ENCODE measurements around the gene NXPH3.

Gene NXPH3

DNA sequence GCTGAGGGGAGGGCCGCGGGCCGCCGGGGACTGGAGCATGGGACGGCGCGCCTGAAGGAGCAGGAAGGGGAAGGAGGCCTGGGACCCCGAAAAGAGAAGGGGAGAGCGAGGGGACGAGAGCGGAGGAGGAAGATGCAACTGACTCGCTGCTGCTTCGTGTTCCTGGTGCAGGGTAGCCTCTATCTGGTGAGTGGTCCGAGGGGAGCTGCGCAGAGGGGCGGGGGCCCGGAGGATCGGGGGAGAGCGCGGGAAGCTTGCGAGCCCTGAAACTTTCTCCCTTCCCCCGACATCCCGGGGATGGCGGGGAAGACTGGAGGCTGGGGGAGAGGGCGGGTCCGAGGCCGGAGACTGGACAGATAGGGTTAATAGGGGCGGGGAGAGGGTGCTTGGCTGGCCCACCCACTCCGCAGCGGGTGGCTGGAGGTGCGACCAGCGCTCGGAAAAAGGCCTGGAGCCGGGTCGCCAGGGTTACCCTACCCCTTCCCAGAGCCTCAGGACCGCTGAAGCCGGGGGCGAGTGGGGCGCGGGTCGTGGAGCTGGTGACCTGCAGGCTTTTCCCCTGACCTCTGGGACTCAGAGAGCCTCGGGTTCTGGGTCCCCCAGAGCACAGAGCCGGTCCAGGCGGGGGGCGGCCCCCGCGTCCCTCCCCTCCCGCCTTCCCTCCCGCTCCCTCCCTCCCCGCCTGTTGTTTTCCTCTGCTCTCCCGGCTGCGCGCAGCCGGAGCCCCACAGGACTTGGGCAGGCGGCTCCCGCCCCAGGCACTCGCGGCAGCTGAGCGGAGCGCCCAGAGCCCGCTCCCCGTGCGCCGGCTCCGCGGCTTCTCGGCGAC is 631 bp downstream of the NXPH3 start:
- no peak for FAIRE-seq

GRCh38 chr17:49576917-49577649 is 1.4 kb downstream of the NXPH3 start:
- no peak for FAIRE-seq

- FAIRE-seq, result no peak
Observed at GRCh38 chr17:49577650-49577934, 1.9 kb downstream of the NXPH3 start.

- no peak for FAIRE-seq
Observed at GRCh38 chr17:49577963-49578362, 2.3 kb downstream of the NXPH3 start.

DNA sequence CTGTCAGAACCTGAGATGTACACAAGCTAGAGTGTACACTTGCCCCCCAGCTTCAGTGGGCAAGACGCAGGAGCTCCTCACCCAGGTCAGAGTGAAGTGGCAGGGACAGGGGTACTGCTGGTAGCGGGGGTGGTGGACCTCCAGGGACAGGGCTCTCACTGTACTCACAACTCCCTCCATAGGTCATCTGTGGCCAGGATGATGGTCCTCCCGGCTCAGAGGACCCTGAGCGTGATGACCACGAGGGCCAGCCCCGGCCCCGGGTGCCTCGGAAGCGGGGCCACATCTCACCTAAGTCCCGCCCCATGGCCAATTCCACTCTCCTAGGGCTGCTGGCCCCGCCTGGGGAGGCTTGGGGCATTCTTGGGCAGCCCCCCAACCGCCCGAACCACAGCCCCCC is 2.7 kb downstream of the NXPH3 start:
- FAIRE-seq, result no peak

- FAIRE-seq, result no peak
Observed at GRCh38 chr17:49578952-49579500, 3.4 kb downstream of the NXPH3 start.

DNA sequence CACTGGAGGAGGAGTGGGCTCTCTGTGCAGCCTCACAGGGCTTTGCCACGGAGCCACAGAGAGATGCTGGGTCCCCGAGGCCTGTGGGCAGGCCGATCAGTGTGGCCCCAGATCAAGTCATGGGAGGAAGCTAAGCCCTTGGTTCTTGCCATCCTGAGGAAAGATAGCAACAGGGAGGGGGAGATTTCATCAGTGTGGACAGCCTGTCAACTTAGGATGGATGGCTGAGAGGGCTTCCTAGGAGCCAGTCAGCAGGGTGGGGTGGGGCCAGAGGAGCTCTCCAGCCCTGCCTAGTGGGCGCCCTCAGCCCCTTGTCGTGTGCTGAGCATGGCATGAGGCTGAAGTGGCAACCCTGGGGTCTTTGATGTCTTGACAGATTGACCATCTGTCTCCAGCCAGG is 3.9 kb downstream of the NXPH3 start:
- no peak for FAIRE-seq

- FAIRE-seq, result no peak
Observed at GRCh38 chr17:49580055-49580721, 4.5 kb downstream of the NXPH3 start.

GRCh38 chr17:49580981-49581647 is 5.4 kb downstream of the NXPH3 start:
- FAIRE-seq, result no peak

DNA sequence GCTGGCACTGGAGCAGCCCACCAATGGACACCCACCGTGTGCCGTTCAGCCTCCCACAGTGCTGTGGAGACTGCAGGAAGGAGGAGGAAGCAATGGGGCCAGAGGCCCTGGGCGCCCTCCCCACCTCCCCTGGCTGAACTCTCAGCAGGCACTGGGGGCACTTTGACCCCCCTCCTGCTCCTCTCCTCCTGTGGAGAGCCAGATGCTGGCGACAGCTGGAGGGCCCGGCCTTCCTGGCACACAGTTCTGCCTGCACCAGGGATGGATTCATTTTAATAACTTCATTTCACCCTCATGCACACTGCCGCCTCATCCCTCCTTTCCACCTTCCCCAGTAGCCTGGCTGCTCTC is 6.0 kb downstream of the NXPH3 start:
- FAIRE-seq, result no peak

DNA sequence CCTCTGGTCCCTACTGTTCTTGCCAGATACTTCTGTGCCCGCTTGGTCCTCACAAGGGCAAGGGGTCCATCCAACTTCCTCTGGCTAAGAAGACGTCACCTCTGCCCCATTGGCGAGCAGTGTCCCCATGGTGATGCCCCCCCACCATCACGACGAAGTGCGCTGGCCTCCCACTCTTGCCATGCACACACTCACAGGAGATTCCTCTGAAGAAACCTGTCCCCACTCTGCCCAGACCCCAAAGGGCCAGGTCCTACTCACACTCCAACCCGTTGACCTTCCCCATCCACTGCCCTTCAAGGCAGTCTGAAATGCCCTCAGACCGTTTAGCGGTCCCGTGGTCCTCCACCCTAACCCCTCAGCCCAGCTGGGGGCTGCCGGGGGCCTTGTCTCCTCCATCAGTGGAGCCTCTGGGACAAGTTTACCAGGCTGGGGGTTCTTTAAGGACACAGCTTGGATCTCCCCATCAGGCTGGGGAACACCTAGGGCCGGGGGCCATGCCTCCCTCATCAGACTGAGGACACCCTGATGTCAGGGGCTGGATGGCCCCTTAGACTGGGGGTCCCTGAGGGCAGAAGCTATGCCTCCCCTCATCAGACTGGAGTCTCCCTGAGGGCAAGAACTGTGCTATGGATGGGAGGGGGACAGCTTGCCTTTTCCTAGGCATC is 6.5 kb downstream of the NXPH3 start:
- FAIRE-seq, result no peak

GRCh38 chr17:49582789-49583188 is 7.1 kb downstream of the NXPH3 start:
- FAIRE-seq, result no peak

- no peak for FAIRE-seq
Observed at GRCh38 chr17:49583226-49583625, 7.6 kb downstream of the NXPH3 start.

GRCh38 chr17:49583889-49584288 is 8.2 kb downstream of the NXPH3 start:
- FAIRE-seq, result no peak

- no peak for FAIRE-seq
Observed at GRCh38 chr17:49585422-49586027, 9.9 kb downstream of the NXPH3 start.

DNA sequence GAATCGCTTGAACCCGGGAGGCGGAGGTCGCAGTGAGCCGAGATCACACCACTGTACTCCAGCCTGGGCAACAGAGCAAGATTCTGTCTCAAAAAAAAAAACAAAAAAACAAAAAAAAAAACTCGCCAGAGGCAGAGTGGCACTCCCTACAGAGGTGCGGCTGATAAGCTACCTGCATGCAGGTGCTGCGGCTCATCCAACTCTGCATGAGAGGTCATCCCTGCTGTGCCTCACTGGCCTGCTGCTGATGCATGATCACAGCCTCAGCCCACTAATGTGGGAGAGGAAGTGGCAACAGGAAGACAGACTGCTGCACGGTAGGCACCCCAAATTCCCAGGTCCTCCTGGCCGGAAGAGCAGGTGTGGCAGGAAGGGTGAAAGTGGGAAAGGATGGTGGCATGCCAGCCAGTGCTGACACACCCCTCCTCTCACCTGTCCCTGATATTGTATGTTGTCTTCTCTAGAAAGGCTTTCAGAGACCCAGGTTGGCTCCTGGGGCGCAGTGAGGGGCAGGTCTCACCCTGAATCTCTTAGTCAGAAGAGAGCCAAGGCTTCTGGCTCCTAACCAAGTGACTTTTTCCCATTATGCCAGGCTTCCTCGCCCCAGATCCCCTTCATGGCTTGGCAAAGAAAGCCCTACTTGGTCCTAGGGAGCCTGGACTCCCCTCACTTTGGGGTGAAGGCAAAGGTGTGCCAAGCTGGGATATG is 11.8 kb downstream of the NXPH3 start:
- FAIRE-seq, result no peak

DNA sequence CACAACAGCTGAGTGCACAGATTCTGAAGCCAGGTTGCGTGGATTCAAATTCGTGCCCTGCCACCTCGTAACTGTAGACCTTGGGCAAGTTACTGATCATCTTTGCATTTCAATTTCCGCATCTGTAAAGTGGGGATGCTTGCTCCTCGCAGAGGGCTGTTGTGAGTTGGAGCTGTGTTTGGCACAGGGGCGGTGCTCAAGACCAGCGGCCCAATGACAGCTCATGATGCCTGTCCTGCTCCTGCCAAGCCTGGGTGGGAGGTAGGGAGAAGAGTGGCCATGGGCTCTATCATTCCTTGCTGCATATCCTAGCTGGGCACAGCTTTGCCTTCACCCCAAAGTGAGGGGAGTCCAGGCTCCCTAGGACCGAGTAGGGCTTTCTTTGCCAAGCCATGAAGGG is 12.6 kb downstream of the NXPH3 start:
- no peak for FAIRE-seq

- no peak for FAIRE-seq
Observed at GRCh38 chr17:49588726-49589576, 13.3 kb downstream of the NXPH3 start.

GRCh38 chr17:49589577-49589927 is 13.9 kb downstream of the NXPH3 start:
- no peak for FAIRE-seq

DNA sequence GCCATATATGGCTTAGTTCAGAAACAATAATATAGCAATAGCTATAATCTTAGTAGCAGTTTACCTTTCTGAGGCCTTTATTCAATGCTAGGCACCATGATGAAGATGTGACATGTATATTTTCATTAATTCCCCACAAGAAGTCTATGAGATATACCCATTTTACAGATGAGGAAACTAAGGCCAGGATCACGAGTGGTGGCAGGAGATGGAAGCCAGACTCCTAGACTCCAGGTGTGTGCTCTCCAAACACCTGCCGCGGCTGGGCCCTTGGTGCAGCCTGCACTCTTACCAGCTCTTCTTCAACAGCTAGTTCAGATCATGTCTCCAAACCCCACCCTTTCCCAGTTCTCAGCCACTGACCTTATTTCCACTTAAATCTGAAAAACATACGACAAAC is 15.2 kb downstream of the NXPH3 start:
- no peak for FAIRE-seq

DNA sequence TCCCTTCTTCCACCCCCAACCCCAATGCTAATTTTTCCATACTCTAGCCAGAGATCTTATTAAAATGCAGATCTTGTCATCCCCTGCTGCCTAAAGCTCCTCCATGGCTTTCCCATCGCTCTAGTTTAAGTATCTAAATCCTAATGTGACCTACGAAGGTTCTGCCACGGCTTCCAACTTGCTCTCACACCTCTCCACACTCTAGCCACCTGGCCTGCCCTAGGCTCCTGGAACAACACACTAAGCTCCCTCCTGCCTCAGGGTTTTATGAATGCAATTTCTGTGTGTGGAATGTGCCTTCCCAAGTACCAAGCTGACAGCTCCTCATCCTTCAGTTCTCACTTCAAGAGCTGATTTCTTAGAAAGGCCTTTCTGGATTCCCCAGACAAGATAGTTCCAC is 16.6 kb downstream of the NXPH3 start:
- FAIRE-seq, result no peak

Measured in TTC549 (cell line).